BE2C (cell line): Measurements from ENCODE around the gene TMEM147.

Source experiments
- DNase-seq: peaks from one replicate; pipeline ENCODE4 v3.0.0-alpha.2; 2020
- H3K27me3 ChIP-seq: fragments of 250-450 bp; sonication (Bioruptor Pico); 2 replicates; pipeline ENCODE4 v1.5.1; 2020; ENCODE audit warnings: mild to moderate bottlenecking
- H3K36me3 ChIP-seq: fragments of 250-450 bp; sonication (Bioruptor Pico); 2 replicates; pipeline ENCODE4 v1.5.1; 2020; ENCODE audit warnings: mild to moderate bottlenecking
- H3K4me1 ChIP-seq: fragments of 250-450 bp; sonication (Bioruptor Pico); 2 replicates; pipeline ENCODE4 v1.5.1; 2020
- H3K4me3 ChIP-seq: 2 replicates; pipeline ENCODE4 v1.5.1; 2011; ENCODE audit warnings: low read depth, low read length
- H3K9me3 ChIP-seq: fragments of 250-450 bp; sonication (Bioruptor Pico); 2 replicates; pipeline ENCODE4 v1.5.1; 2020
- TF ChIP-seq, protein P1 (sequence below): IDR thresholded peaks from 2 replicates; pipeline ENCODE4 v1.5.1; 2012; ENCODE audit warnings: mild to moderate bottlenecking, low read depth, low read length

TMEM147 gene

DNA sequence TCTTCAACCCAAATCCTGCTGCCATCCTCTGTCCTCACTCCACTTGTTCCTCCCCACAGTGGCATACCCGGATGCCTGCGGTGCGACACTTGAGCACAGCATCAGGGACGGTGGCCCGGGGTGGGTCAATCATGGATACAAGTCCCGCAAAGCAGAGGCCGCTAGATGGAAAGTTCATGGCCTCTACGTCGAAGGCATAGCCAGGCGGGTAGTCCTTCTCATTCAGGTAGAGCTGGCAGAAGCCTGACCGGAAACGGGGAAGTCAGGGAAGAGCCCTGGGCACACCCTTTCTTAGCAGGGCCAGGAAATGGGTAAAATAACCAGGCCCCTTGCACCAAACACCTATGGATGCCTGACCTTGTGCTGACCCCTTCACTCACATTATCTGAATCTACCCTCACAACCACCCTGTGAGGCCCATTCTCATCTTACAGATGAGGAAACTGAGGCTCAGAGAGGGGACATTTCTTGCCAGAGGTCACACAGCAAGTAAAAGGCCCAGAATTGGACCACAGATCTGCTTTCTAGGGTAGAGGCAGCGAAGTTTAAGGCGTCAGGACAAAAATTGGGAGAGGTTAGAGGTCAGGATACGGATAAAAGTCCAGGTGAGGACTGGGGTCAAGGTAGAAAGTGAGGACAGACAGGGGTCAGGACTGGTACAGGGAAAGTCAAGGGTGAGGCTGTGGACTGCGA lies 11.6 kb downstream of the TMEM147 start:
- TF ChIP-seq, protein P1, sequence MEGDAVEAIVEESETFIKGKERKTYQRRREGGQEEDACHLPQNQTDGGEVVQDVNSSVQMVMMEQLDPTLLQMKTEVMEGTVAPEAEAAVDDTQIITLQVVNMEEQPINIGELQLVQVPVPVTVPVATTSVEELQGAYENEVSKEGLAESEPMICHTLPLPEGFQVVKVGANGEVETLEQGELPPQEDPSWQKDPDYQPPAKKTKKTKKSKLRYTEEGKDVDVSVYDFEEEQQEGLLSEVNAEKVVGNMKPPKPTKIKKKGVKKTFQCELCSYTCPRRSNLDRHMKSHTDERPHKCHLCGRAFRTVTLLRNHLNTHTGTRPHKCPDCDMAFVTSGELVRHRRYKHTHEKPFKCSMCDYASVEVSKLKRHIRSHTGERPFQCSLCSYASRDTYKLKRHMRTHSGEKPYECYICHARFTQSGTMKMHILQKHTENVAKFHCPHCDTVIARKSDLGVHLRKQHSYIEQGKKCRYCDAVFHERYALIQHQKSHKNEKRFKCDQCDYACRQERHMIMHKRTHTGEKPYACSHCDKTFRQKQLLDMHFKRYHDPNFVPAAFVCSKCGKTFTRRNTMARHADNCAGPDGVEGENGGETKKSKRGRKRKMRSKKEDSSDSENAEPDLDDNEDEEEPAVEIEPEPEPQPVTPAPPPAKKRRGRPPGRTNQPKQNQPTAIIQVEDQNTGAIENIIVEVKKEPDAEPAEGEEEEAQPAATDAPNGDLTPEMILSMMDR, result no peak
- H3K36me3 ChIP-seq, result no peaks in the 10 kb centered on the region
- peaks cover 5% of the 10 kb centered on the region; the same call in 1 of the 2 replicates for H3K27me3 ChIP-seq
- DNase-seq, result no peak
- H3K4me3 ChIP-seq, result peak overlapping the region; percentile 62; the same call in 1 of the 2 replicates
- peaks cover 5% of the 10 kb centered on the region for H3K4me1 ChIP-seq
- no peaks in the 10 kb centered on the region for H3K9me3 ChIP-seq

GRCh38 chr19:35557539-35558399 lies 12.3 kb downstream of the TMEM147 start:
- TF ChIP-seq, protein P1, result peak; percentile 24; the same call in 1 of the 2 replicates
- Histone ChIP-seq H3K9me3 (no peaks in the 10 kb centered on the region), H3K36me3 (no peaks in the 10 kb centered on the region), H3K4me3 (peak overlapping the region; percentile 62), H3K27me3 (peaks cover 8% of the 10 kb centered on the region; the same call in 1 of the 2 replicates), H3K4me1 (peaks cover 5% of the 10 kb centered on the region)
- DNase-seq, result peak; percentile 99

DNA sequence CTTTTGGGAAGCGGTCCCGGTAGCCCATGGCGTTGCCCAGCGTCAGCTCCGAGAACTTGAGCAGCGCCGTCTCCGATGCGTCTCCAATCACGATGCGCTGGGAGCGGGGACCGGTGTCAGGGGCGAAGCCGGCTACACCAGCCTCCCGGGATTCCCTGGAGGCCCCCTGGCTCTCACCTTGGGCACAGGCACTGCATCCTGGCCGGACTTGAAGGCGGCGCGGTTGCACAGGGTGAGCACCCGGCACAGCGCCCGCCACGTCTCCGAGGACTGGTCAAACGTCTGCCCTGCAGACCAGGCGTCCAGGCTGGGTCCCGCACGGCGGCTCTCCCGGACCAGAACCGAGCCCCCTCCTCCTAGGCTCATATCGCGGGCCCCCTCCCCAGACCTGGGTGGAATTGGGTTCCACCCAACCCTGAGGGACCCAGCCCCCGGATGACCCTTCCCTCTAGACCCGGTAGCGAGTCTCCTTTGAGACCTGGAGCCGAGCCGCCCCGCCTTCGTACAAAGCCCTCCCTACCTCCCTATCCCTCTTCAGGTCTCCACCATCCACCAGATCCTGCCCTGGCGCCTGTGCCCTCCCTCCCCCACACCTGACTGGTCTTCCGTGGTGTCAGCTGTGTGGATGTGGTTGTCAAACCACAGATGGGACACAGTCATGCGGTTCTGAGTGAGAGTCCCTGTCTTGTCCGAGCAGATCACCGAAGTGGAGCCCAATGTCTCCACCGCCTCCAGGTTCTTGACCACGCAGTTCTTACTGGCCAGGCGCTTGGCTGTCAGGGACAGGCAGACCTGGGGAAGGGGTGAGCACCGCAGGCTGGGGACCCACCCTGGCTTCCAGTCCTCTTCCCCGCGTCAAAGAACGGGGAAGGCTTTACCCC lies 13.2 kb downstream of the TMEM147 start:
- no peak for DNase-seq
- Histone ChIP-seq H3K9me3 (no peaks in the 10 kb centered on the region), H3K4me1 (peaks cover 5% of the 10 kb centered on the region), H3K27me3 (peaks cover 8% of the 10 kb centered on the region; the same call in 1 of the 2 replicates), H3K4me3 (peak overlapping the region; percentile 23; the same call in 1 of the 2 replicates), H3K36me3 (no peaks in the 10 kb centered on the region)
- TF ChIP-seq, protein P1, result no peak

DNA sequence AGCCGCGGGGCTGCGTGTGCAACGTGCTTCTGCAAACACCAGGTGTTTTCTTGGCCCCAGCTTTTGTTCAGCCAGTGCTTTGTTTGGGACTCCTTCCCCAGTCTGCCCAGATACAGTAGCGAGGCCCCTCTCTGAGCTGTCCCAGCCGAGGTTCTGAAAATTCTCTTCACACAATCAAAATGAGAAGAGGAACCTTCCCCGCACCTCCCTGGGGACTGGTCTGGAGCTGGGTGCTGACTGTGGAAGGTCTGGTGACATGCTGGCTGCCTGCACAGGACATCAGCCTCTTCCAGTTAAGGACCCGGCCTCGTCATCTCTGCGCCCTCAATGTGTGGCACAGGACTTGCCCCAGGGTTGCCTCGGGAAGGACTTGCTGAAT lies 13.8 kb downstream of the TMEM147 start:
- H3K4me3 ChIP-seq, result no peak overlapping the region
- peaks cover 8% of the 10 kb centered on the region; the same call in 1 of the 2 replicates for H3K27me3 ChIP-seq
- no peak for DNase-seq
- TF ChIP-seq, protein P1, result no peak
- H3K9me3 ChIP-seq, result no peaks in the 10 kb centered on the region
- H3K4me1 ChIP-seq, result peaks cover 5% of the 10 kb centered on the region
- no peaks in the 10 kb centered on the region for H3K36me3 ChIP-seq

- no peak for DNase-seq
- Histone ChIP-seq H3K36me3 (no peaks in the 10 kb centered on the region), H3K4me3 (no peak overlapping the region), H3K9me3 (no peaks in the 10 kb centered on the region), H3K27me3 (peaks cover 8% of the 10 kb centered on the region; the same call in 1 of the 2 replicates), H3K4me1 (peaks cover 5% of the 10 kb centered on the region)
- TF ChIP-seq, protein P1, result no peak
These were observed 14.4 kb downstream of the TMEM147 start for GRCh38 chr19:35559781-35560180.
